Testis (tissue), 2 donors: Measurements from ENCODE around the gene SERP2.

Experiments
- CTCF ChIP-seq, 3 experiments: fragments of 450-650 bp in 2 of 3; fragments of 200-600 bp in 1 of 3; sonication (generic) in 1 of 3; IDR thresholded peaks; one replicate each; pipeline ENCODE4 v1.5.1; 2016 to 2019; ENCODE audit warnings: antibody characterized with exemption in 3 of 3, mild to moderate bottlenecking in 2 of 3, moderate library complexity in 1 of 3
- POLR2A ChIP-seq: fragments of 450-650 bp; IDR thresholded peaks from one replicate; pipeline ENCODE4 v1.6.1; 2017; ENCODE audit warnings: antibody characterized with exemption, mild to moderate bottlenecking, moderate library complexity

- TF ChIP-seq POLR2A = no peak
- TF ChIP-seq CTCF (IDR thresholded peaks at IDR 0.05) = no peak
Observed at GRCh38 chr13:44438234-44438579, 64.6 kb downstream of the SERP2 start.
